SJCRH30 (cell line): ENCODE data around the gene IGSF21. TPM values are rescaled to one million over a fixed set of nuclear protein-coding genes. Genes with fewer than 3 reads are reported as not detected.

Experiments used
- DNase-seq, 2 experiments: peaks; one replicate each; pipeline ENCODE4 v3.0.0-alpha.2; 2015 to 2020
- H3K27ac ChIP-seq: fragments of 250-450 bp; sonication (Bioruptor Pico); 2 replicates; pipeline ENCODE4 v1.5.1; 2020; ENCODE audit warnings: mild to moderate bottlenecking, moderate library complexity
- H3K27me3 ChIP-seq: fragments of 250-450 bp; sonication (Bioruptor Pico); 2 replicates; pipeline ENCODE4 v1.5.1; 2020; ENCODE audit warnings: mild to moderate bottlenecking, moderate library complexity
- H3K36me3 ChIP-seq: fragments of 250-450 bp; sonication (Bioruptor Pico); 2 replicates; pipeline ENCODE4 v1.5.1; 2020; ENCODE audit warnings: mild to moderate bottlenecking, moderate library complexity
- H3K4me1 ChIP-seq: fragments of 250-450 bp; sonication (Bioruptor Pico); 2 replicates; pipeline ENCODE4 v1.5.1; 2020; ENCODE audit warnings: mild to moderate bottlenecking, moderate library complexity
- H3K4me3 ChIP-seq: fragments of 250-450 bp; sonication (Bioruptor Pico); 2 replicates; pipeline ENCODE4 v1.5.1; 2020; ENCODE audit warnings: mild to moderate bottlenecking, moderate library complexity
- H3K9me3 ChIP-seq: fragments of 250-450 bp; sonication (Bioruptor Pico); replicated peaks from 2 replicates; pipeline ENCODE4 v1.5.1; 2020; ENCODE audit warnings: mild to moderate bottlenecking, moderate library complexity
- total RNA-seq: library from RNA; depleted of rRNA; stranded (reverse); fragments of >200 nt; shearing (Covaris generic); gene quantifications from 2 replicates; pipeline ENCODE4 v1.2.3, GENCODE V29; 2014

IGSF21 gene
- total RNA-seq, 1 experiment from 2014 or later: not detected

- no peaks in the 10 kb centered on the region for H3K9me3 ChIP-seq
- no peaks in the 10 kb centered on the region for H3K4me1 ChIP-seq
- no peak overlapping the region for H3K27ac ChIP-seq
- H3K27me3 ChIP-seq: peaks cover 22% of the 10 kb centered on the region
- no peak for DNase-seq
- H3K4me3 ChIP-seq: no peak overlapping the region
- no peaks in the 10 kb centered on the region for H3K36me3 ChIP-seq
These were observed 97.0 kb downstream of the IGSF21 start for GRCh38 chr1:18204575-18204974.

DNA sequence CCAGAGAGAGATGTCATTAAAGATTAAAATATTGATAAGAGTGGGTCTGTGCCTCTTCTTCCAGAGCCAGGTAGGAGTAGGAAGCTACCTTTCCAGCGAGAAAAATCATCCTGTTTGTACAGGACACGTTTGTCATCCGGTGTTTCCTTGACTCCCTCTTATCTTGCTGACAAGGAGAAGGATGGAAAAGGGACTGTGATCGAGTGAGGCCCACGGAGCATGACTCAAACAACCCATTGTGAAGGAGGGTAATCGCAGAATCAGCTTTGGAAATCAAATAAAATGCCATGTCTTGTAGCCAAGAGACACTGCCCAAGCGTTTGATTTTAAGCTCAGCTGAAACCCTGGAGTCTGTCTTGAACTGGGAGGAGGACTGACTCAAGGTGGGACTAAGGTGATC, 97.7 kb downstream of the IGSF21 start:
- Histone ChIP-seq H3K27ac (no peak overlapping the region), H3K4me1 (no peaks in the 10 kb centered on the region), H3K27me3 (peaks cover 18% of the 10 kb centered on the region), H3K4me3 (no peak overlapping the region), H3K36me3 (no peaks in the 10 kb centered on the region), H3K9me3 (no peaks in the 10 kb centered on the region)
- no peak for DNase-seq

GRCh38 chr1:18211764-18212163, 104.2 kb downstream of the IGSF21 start:
- Histone ChIP-seq H3K27me3 (peaks cover 10% of the 10 kb centered on the region; the same call in 1 of the 2 replicates), H3K9me3 (no peaks in the 10 kb centered on the region), H3K27ac (no peak overlapping the region), H3K36me3 (no peaks in the 10 kb centered on the region), H3K4me3 (no peak overlapping the region), H3K4me1 (no peaks in the 10 kb centered on the region)
- DNase-seq: no peak

- no peaks in the 10 kb centered on the region; the same call in 1 of the 2 replicates for H3K9me3 ChIP-seq
- no peak overlapping the region for H3K27ac ChIP-seq
- no peaks in the 10 kb centered on the region for H3K4me1 ChIP-seq
- 0 out of 2 replicates have a peak, but pooled peaks cover 4% of the 10 kb centered on the region for H3K27me3 ChIP-seq
- no peaks in the 10 kb centered on the region for H3K36me3 ChIP-seq
- no peak overlapping the region for H3K4me3 ChIP-seq
- DNase-seq: peak; percentile 27 to 58
These were observed 109.9 kb downstream of the IGSF21 start for GRCh38 chr1:18217398-18218043.

DNA sequence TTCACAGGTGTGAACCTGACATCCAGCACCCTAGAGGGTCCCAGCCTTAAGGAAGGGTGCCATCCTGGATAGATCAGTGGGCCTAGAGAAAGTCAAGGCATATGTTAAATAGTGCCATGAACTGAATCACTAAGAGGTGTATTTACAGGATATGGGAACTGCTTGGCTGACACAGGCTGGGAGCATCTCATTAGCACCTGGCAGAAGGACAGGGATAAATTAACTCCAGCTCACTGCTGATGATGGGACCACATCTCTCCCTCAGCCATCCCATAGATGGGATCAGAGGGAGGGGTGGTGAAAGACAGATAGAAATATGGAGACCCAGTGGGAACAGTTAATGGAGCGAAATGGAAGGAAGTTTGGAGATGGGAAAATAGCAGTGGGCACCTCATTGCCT, 122.0 kb downstream of the IGSF21 start:
- H3K27me3 ChIP-seq: peaks cover 6% of the 10 kb centered on the region
- DNase-seq: no peak
- no peaks in the 10 kb centered on the region for H3K36me3 ChIP-seq
- H3K27ac ChIP-seq: no peak overlapping the region
- no peak overlapping the region for H3K4me3 ChIP-seq
- H3K9me3 ChIP-seq: 0 out of 2 replicates have a peak, but pooled peaks cover 11% of the 10 kb centered on the region
- no peaks in the 10 kb centered on the region for H3K4me1 ChIP-seq

DNA sequence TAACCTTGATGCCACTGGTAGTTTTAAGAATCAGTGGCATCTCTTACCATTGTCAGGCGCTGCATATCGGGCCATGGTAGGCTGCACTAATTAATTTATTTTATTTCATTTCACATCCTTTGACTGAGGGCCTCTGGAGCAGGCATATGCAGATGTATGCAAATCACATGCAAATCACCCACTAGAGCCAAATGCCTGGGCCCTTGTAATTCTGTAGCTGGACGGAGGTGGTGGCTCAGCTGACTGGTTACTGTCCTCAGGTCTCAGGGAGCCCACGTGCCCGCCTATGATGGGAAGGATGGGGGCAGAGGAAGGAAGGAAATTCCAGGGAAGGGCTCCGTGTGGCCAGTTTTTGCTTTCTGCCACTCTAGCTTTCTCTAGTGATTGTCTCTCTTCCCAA, 122.7 kb downstream of the IGSF21 start:
- Histone ChIP-seq H3K4me1 (no peaks in the 10 kb centered on the region), H3K27me3 (0 out of 2 replicates have a peak, but pooled peaks cover 3% of the 10 kb centered on the region), H3K9me3 (0 out of 2 replicates have a peak, but pooled peaks cover 11% of the 10 kb centered on the region), H3K36me3 (no peaks in the 10 kb centered on the region), H3K4me3 (no peak overlapping the region), H3K27ac (no peak overlapping the region)
- DNase-seq: no peak

- Histone ChIP-seq H3K4me3 (no peak overlapping the region), H3K27me3 (0 out of 2 replicates have a peak, but pooled peaks cover 3% of the 10 kb centered on the region), H3K9me3 (0 out of 2 replicates have a peak, but pooled peaks cover 11% of the 10 kb centered on the region), H3K27ac (no peak overlapping the region), H3K36me3 (no peaks in the 10 kb centered on the region), H3K4me1 (no peaks in the 10 kb centered on the region)
- no peak for DNase-seq
These were observed 123.2 kb downstream of the IGSF21 start for GRCh38 chr1:18230840-18231239.

GRCh38 chr1:18232052-18232451, 124.5 kb downstream of the IGSF21 start:
- H3K4me1 ChIP-seq: no peaks in the 10 kb centered on the region
- H3K27ac ChIP-seq: no peak overlapping the region
- no peak for DNase-seq
- H3K4me3 ChIP-seq: no peak overlapping the region
- H3K27me3 ChIP-seq: no peaks in the 10 kb centered on the region
- H3K36me3 ChIP-seq: no peaks in the 10 kb centered on the region
- H3K9me3 ChIP-seq: 0 out of 2 replicates have a peak, but pooled peaks cover 11% of the 10 kb centered on the region

DNA sequence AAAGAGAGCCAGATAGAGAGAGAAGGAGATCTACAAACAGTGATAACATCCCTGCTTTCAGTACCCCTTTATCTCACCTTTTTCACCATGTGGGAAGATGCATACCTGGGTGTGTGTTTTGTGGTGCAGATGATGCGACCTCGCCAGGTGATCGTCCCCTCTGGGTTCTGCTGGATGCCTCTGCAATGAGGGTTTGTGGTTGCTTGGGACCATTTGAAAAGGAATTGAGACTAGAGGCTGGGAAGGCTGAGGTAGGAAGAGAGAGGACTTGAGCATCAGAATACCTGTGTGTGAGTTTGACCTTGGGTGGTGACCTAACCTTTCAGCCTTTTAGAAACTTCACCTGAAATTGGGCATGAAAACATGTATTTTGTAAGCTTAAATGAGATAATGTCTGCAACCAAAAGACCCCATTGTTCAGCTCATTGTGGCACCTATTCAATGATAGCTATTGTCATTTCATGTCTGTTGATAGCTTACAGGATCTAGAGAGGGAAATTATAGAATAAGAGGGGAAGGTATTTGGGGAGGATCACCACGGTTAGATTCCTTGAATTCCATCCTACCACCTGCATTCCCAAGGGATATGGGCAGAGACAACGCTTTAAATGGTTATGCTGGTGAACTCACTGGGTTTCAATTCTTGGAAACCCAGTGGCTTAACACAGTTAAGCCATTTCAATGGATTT, 125.7 kb downstream of the IGSF21 start:
- no peak for DNase-seq
- H3K4me1 ChIP-seq: no peaks in the 10 kb centered on the region

GRCh38 chr1:18234790-18235242, 127.2 kb downstream of the IGSF21 start:
- no peak overlapping the region for H3K27ac ChIP-seq
- 0 out of 2 replicates have a peak, but pooled peaks cover 11% of the 10 kb centered on the region for H3K9me3 ChIP-seq
- no peaks in the 10 kb centered on the region for H3K27me3 ChIP-seq
- no peaks in the 10 kb centered on the region for H3K36me3 ChIP-seq
- no peaks in the 10 kb centered on the region for H3K4me1 ChIP-seq
- DNase-seq: peak; percentile 59 to 83
- H3K4me3 ChIP-seq: no peak overlapping the region

More for the DNA sequence above, 125.7 kb downstream of the IGSF21 start:
- H3K9me3 ChIP-seq: 0 out of 2 replicates have a peak, but pooled peaks cover 11% of the 10 kb centered on the region
- H3K4me3 ChIP-seq: no peak overlapping the region
- H3K27me3 ChIP-seq: no peaks in the 10 kb centered on the region
- H3K36me3 ChIP-seq: no peaks in the 10 kb centered on the region
- no peak overlapping the region for H3K27ac ChIP-seq

GRCh38 chr1:18237371-18237770, 129.8 kb downstream of the IGSF21 start:
- no peak overlapping the region for H3K27ac ChIP-seq
- no peaks in the 10 kb centered on the region for H3K36me3 ChIP-seq
- no peaks in the 10 kb centered on the region for H3K27me3 ChIP-seq
- 0 out of 2 replicates have a peak, but pooled peaks cover 5% of the 10 kb centered on the region for H3K9me3 ChIP-seq
- no peak for DNase-seq
- no peaks in the 10 kb centered on the region for H3K4me1 ChIP-seq
- no peak overlapping the region for H3K4me3 ChIP-seq

- no peak for DNase-seq
- Histone ChIP-seq H3K4me3 (no peak overlapping the region), H3K9me3 (no peaks in the 10 kb centered on the region), H3K27me3 (no peaks in the 10 kb centered on the region), H3K36me3 (no peaks in the 10 kb centered on the region), H3K27ac (no peak overlapping the region), H3K4me1 (no peaks in the 10 kb centered on the region)
These were observed 130.6 kb downstream of the IGSF21 start for GRCh38 chr1:18238190-18238589.

GRCh38 chr1:18239671-18240070, 132.1 kb downstream of the IGSF21 start:
- no peaks in the 10 kb centered on the region for H3K9me3 ChIP-seq
- H3K36me3 ChIP-seq: no peaks in the 10 kb centered on the region
- DNase-seq: no peak
- H3K27ac ChIP-seq: no peak overlapping the region
- H3K4me3 ChIP-seq: no peak overlapping the region
- no peaks in the 10 kb centered on the region for H3K4me1 ChIP-seq
- H3K27me3 ChIP-seq: no peaks in the 10 kb centered on the region

DNA sequence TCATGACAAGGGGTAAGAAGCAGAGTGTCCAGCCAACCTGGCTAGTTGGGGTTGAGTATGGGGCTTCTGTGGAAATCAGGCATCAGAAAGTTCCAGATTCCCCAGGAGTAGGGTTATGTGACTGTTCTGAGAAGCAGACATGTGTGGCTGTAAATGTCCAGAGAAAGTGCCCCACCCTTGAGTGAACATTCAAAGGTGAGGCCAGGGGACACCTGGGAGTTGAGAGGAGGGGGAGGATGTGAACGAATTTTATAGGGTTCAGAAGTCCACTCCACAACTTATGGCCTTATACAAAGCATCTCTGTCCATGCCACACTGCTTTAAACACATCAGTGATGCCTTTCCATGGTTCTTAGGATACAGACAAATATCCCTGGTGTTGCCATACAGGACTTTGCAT, 133.3 kb downstream of the IGSF21 start:
- no peak for DNase-seq
- no peaks in the 10 kb centered on the region for H3K9me3 ChIP-seq
- no peaks in the 10 kb centered on the region for H3K27me3 ChIP-seq
- no peaks in the 10 kb centered on the region for H3K36me3 ChIP-seq
- H3K27ac ChIP-seq: no peak overlapping the region
- no peak overlapping the region for H3K4me3 ChIP-seq
- H3K4me1 ChIP-seq: no peaks in the 10 kb centered on the region

GRCh38 chr1:18241891-18242290, 134.3 kb downstream of the IGSF21 start:
- Histone ChIP-seq H3K27me3 (no peaks in the 10 kb centered on the region), H3K9me3 (no peaks in the 10 kb centered on the region), H3K4me3 (no peak overlapping the region), H3K27ac (no peak overlapping the region), H3K4me1 (no peaks in the 10 kb centered on the region), H3K36me3 (no peaks in the 10 kb centered on the region)
- DNase-seq: no peak
